ENCODE measurements around the gene MMS19.

DNA sequence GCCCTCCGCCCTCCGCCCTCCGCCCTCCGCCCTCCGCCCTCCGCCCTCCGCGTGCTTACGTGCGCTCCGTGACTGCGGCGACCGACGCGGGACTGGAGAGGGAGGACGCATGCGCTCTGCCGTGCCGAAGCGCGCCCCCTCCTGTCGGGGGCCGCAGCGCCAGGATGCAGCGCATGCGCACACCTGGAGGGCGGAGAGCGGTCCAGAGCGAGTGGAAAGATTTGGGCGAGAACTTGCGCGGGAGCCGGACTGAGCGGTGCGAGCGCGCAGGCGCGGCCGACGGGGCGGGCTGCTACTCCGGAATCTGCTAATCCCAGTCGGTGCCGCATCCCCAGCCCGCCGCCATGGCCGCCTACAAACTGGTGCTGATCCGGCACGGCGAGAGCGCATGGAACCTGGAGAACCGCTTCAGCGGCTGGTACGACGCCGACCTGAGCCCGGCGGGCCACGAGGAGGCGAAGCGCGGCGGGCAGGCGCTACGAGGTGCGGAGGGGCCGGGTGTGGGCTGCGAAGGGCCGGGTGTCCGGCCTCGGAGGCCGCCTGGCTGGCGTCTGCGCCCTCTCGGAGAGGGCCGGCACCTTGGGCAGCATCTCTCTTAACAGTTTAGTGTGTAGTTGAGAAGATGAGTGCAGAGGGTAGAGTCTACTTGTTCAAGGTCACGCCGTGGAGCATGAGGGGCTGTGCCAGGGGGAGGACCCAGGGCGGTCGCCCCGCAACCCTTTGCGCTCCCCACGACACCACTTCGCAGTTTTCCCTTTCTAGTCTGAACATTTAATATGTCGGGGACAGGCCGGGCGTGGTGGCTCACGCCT, 72.1 kb downstream of the MMS19 start, which contains the start of gene PGAM1:
- TF ChIP-seq CTCF (IDR thresholded peaks at IDR 0.05; ENCODE audit: borderline replicate concordance, extremely low read depth, low read length, poor library complexity, severe bottlenecking) (peak; percentile 90), EZH2 (IDR thresholded peaks at IDR 0.05; ENCODE audit: borderline replicate concordance, low read depth, low read length, severe bottlenecking) (no peak)

Data from DND-41 (cell line).